GM18498 (cell line): ENCODE measurements around the gene SPON1.
"Not testable (repeated sequence)": the region's sequence is repeated elsewhere in the genome, so short reads cannot be mapped to it uniquely, and the experiment has no call there.

Source experiments
- ATAC-seq: cut with Tn5 transposase; IDR thresholded peaks from one replicate; pipeline ENCODE4 v1.9.1; 2021; ENCODE audit warnings: mild to moderate bottlenecking, moderate library complexity; ENCODE audit not compliant: unreplicated experiment

SPON1 gene

DNA sequence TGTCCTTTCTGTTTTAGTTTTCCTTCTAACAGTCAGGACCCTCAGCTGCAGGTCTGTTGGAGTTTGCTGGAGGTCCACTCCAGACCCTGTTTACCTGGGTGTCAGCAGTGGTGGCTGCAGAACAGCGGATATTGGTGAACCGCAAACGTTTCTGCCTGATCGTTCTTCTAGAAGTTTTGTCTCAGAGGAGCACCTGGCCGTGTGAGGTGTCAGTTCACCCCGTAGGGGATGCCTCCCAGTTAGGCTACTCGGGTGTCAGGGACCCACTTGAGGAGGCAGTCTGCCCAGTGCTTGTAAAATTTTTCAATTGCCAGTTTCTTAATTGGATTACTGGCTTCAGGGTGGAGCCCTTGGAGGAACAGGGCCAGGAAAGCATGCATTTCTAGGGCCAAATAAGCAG is 211.2 kb downstream of the SPON1 start:
- not testable (repeated sequence) for ATAC-seq

DNA sequence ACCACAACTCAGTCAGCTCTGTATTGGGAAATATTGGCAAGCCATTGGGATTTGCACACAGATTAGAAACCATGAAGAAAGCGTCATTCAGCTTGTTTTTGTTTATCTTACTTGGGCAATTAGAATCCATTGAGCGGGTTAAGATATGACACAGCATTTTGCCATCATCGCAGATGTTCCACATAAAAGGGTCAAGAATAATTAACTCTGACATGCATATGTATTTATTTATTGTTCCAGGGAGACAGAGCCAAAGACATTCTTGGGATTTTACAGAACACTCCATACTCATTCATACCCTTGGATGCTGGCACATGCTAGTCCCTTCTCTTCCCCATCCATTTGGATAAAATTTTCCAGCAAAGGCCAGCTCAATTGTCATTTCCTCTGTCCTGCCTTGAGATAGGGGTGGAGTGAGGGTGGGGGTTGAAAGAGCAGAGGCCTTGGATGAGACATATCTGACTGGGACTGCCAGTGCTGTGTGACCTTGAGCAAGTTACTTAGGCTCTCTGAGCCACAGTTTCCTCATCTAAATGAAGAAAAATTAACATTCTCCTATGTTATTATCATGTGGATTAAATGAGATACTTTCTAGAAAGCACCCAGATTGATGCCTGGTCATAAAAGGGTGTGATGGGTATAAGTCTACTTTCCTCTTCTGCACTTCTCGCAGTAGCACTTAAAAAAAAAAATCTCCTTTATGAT is 216.7 kb downstream of the SPON1 start:
- ATAC-seq = no peak

DNA sequence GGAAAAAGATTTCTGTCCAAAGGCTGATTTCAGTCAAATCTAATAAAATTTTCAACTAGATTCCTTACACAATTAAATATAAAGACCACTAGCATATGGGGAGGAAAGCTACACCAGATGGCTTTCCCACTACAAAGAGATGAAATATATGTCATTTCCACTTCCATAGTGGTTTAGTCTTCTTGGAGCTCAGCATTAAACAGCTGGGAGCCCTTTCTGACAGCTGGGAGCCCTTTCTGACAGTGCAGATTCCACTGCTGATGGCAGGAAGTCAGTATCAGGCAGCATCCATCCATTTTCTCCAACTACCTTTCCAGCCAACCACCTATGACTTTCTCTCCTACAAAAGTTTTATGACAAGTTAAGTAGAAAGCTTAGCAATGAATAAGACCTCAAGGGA is 218.6 kb downstream of the SPON1 start:
- no peak for ATAC-seq

DNA sequence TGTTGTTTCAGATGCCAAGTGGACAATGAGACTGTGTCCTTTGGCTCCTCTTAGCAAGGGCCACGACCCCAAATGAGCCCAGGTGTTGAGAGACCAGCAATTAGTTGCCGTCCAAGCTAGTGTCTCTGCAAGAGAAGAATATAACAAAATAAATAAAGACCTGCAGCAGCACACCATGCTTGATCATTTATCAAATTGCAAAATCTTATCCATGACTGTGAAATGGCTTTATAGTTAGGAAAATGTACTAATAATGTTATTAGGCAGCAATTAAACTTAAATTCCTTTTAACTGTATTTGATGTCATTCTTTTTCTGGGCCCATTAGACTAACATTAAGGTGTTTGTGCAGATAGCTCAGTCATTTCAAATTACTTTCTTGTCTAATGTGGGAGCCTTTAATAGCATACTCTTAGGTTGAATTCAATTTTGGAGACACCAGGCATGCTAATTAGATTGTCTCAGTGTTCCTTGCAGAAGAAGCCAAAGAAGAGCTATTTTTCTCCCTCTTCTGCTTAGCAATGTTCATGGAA is 220.4 kb downstream of the SPON1 start:
- ATAC-seq = no peak

DNA sequence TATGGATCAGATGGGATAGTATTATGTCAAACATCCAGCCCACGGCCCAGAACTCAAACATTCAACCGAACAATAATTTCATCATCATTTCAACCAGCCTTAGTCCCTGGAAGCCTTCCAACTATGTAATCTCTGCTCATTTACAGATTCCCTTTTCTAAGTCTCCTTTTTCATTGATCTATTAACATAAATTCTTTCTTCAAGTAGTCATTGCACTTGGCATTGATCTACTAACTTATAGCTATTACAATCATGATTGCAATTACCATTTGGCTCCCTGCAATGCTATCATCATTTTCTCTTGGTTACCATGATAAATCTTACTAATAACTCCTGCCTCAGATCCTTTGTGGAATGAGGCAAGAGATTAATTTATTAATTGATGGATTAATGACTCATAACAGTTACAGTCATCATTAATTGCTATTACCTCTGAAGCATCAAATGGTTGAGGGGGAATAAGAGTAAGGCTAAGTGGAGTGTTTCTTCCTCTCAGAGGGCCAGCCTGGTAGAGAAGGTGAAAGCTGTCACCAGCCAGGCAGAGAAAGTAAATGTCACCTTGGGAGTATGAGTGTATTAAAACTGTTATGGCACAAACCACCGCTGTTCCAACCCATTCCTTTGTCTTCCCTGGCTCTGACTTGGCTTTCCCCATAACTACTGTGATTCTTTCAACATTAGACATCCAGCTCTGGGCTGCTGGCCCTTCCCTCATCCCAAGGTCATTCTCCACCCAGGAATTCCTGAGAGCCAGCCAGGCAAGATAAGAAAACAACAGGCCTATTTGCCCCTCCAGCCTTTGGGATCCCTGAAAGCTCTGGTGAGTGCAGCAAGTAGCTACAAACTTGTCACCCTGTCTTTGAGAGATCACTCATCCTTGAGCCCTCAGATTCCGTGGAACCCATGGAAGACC is 221.8 kb downstream of the SPON1 start:
- ATAC-seq = no peak

DNA sequence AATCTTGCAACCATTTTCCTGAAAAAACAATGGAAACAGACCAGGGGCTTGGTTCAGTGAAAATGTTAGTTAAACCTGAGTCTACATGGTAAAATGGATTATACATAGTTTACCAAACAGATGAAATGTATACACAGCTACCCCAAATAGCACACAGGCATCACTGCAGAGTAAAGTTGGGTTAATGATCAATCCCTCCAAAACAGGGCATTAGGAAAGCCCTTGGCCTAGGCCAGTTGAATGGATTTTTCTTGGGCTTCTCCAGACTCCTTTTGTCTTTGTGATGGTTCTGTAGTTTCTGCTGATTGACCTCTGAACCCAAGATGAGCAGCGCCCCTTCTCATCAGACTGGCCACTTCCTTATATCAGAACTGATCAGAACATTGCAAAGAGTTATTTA is 222.9 kb downstream of the SPON1 start:
- ATAC-seq = no peak

DNA sequence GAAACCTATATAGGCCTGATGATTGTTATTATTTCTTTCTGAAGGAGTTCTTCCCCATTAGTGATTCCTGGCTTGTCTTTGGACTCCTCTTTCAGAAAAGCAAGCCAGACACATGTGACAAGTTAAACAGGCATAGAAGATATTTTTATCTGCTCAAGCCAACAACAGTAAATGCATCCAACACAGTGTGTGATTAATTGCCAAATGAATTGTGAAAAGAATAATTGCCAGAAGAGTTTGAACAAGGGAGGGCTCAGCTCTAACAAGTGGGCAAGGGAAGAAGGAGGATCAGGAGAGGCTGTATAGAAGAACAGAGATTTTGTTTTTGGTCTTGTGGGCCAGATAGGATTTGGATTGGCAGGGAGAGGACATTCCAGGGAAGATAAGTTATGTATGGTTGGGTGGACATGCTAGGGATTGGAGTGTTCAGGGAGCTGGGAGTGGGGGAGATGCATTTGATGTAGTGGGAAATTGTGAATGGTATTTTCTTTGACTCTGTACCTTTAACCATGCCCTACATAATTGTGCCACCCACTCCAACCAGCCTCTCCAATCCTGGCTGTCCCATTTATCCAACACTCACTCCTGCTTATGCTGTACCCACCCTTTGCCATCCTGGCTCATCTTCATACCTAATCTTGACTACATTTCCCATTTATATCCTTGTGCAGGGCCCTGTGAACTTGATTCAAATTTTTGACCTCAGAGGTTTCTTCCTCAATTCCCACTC is 223.7 kb downstream of the SPON1 start:
- ATAC-seq = no peak

DNA sequence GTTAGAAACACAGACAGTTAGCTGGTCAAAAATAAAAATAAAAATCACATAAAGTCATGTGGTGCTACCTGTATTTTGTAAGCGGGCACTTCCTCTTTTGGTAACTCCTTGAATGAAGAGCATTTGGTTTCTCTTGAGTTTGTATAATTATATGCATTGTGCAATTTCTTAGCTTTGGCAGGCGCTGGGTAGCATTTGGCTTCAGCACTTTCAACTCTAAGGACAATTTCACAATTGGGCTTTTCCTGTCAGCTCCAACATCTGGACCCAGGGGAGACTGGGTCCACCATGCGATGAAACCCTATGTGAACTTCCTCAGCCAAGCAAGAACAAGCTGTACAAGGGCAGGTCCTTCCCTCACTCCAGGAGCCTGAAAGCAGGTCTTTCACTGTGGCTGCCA is 227.4 kb downstream of the SPON1 start:
- no peak for ATAC-seq

DNA sequence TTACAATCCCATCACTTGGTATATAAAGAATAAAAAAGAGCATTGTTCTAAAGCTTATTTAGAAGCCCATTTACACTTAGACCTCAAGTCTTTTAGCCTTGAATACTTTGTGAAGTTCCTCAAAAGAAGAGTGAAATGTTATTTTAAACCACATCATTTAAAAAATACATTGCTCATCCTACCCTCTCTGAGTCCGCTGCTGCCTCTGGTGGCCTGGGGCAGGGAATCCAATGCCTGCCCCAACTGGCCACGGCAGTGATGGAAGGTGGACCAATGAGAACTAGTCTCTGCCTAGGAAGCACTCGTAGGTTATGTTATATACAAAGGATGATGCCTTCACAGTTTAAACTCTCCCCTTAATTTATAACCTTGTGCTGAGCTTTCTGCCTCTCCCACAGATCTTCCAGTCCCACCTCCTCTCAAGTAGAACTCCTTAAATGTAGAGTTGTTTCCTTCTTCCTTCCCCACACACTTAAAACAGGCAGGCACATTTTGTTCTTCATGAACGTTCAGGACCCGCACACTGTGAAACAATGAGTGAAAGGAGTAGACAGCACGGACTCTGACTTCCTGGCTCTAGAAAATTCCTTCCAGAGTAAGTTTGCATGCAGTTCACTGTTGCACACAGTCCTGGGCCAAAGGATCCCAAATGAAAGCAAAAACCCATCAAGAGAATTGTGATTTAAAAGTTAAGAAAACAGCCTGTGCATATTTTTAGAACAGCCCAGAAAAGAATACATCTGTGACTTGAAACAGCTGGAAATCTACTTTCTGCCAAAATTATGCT is 228.7 kb downstream of the SPON1 start:
- ATAC-seq = no peak

DNA sequence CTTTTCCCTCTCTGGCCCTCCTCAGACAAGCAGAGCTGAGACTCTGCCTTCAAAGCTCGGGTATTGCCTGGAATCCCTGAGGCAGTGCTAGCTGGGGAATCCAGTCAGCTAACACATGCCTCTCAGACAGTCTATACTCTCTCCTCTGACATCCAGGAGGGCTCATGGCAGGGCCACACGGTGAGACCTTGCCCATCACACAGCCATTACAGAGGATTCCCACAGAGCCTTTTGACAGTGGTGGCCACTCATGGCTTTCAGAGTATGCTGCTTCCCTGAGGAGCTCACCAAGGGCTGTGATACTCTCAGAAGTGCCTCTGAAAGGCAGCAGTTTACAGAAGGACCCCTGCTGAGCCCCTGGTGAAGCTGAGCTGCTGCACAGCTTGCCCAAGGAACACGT is 231.1 kb downstream of the SPON1 start:
- ATAC-seq = no peak

DNA sequence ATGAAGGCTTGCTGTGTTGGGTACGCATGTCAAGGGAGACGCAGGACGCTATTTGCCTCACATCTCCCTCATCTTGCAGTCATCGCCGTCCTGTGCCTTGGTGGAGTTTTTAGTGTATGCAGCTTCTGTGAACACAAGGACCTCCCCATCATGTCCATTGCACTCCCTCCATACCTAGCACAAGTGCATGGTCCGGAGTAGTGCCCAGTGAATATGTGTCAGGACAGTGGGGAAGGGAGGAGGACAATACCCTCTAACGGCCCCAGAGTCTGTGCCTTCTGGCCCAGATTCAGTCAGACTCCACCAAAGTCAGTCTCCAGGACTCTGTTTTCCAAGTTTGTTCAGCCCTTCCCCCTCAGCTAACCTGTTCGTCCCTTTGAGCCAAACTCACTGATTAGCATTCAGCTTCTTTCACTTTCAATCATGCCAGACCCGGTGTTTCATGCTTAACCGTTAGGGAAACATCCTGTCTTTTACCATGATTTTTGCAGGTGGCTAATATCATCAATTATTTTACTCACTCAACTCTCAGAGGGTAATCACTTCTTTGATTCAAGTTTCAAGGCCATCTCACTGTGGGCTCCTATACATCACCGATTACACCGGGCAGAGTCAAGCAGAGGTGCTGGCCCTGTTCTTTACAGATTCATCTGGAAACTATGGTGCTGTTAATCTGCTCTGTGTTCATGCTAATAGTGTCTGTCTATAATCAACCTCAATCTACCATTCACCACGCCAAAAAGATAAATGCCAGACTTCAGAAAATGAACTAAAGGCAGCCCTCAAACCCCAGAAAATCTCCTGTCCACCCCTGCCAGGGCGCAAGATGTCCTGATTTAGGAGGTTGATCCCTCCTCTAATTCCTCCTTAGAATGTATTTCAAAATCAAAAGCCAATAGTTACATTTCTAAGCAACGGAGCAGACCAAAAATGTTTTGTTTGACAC is 240.0 kb downstream of the SPON1 start:
- no peak for ATAC-seq

DNA sequence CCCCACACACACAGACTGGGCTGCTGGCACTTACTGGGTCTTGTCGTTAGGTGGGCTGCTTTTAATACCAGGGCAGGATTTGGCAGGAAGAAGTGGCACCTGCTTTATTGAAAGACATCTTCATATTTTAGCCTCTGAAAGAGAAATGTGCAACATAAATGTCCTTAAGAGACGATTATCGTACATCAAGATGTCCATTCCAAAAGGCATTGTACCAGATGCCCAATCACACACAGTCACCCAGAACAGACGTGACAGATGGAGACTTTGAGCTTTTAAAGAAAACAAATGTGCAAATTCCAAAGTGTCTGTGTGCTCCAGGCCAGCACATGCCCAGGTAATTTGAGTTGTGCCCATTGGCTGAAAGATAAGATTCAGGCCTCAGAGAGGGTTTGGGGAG is 240.8 kb downstream of the SPON1 start:
- ATAC-seq = no peak

DNA sequence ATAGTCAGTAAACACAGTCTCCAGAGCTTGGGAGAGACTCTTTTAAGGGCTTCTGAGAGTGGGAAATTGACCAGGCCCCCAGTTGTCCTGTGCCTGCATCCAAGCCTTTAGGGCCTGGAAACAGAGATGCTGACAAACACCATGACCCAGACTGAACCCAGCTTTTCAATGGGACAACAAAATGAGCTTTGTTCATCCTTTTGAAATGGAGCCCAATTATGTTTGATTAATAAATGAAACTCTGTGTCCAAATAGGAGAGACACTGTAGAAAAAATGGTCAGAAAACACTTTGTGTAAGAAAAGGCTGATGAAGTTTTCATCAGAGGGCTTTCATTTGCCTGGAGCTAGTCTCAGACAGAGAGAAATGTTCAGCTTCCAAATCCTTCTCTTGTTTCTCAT is 250.5 kb downstream of the SPON1 start:
- ATAC-seq = no peak

DNA sequence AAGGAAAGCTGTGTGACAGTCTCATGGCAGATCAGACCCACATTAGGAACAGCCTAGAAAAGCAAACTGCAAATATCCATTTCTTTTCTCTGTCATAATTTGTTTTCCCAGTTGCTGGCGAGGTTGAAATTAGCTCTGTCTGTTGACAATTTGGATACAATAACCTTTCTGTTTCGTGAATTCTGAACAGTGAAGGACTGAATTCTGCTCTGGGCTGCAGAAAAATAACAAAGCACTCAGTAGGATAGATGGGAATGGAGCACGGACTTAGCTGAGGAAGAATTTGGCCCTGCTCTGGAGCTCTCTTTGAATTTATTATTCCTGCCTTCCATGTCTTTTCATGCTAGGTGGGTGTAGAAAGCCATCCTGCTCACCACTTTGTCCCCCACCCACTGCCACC is 256.2 kb downstream of the SPON1 start:
- ATAC-seq = no peak

DNA sequence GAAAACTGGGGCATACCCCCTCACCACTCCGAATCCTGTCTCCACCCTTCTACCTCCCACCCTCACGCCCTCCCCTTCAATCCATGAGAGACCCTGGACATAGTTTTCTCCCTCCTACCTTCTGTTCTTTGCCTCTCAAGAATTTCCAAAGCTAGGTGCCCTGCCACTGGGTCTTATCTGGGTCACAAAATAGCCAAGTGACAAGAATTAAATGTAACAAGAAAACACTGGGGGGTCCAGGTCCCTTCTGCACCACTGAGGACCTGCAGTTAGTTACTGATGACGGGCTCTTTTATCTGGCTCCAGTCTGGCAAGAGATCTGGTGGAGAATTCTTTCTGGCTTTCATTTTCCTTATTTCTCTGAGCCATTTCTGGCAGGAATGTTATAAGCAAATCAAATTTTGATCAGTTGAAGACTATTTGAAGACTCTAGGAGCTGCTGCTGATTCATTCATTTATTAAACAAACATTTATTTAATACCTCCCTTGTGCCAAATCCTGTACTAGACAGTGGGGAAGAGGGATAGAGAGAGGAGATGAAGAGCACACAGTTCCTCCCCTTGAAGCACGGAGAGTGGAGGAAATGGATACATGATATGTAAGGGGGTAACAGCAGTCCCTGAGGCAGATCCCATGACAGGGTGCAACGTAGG is 261.2 kb downstream of the SPON1 start:
- ATAC-seq = no peak

DNA sequence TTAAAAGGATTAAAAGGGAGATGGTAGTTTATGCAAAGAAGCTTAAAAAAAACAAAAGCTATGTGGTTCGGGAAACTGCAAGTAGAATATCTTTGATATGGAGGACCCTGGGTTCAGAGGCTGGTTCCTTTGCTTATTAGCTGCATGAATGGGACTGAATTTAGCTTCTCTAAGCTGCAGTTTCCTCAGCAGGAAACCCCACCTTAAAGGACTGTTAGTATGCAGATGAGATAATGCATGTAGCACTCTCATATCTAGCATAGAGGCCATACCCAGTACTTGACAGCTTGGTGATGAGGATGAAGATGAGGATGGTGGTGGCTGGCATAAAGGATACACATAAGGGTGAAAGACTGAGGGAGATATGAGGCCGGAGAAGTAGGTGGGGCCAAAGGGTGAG is 261.9 kb downstream of the SPON1 start:
- no peak for ATAC-seq

DNA sequence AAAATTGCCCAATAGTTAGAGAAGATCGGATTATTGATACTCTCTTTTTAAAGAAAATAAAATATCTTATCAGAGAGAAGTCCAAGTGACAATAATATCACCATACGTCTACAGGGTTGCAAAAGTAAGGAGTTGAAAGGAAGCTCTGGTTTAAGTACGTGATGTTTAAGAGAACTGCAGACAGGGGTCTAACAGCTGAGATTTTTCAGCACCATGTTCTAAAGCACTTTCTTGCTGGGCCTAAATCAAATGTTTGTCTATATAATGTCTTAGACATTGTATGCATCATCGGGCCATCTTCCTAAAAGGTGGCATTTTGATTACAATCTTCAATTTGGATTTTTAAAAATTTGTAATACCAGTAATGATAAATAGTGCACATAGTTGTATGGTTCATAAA is 263.1 kb downstream of the SPON1 start:
- ATAC-seq = no peak

DNA sequence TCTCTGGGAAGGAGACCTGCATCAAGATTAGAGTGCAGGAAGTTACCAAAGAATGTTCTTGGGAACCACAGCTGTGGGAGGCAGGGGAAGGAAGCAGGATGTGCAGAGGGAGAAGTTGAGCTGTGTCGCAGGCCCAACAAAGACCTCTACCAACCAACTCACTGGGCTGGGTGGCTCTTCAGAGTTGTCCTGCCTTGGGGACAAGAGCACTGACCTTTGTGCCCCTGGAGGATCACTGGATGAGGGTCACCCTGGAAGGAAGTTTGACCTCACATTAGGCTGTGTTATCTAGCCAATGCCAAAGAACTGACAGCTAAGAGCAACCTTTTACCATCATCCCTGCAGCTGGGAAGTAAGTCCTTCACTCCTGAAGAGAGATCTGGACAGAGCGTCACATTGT is 265.8 kb downstream of the SPON1 start:
- no peak for ATAC-seq

DNA sequence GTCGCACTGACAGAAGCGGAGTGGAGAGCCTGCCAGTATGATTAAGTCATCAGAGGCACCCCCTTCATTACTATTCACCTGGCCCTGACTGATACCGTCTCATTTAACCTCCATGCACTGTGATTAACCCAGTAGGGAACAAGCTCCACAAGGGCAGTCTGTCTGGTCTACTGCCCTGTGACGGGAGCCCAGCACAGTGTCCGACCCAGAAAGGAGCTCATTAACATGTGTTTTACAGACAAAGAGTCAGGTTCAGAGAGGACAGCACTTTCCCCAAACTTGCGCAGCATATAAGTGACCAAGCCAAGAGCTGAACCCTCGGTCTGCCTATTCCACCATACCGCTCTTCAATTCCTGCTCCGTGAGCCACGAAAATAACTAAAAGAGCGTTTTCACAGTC is 266.9 kb downstream of the SPON1 start:
- no peak for ATAC-seq
